C4-2B (cell line): Measurements from ENCODE around the gene EXOSC5.

ENCODE experiments used
- ZFX ChIP-seq: fragments of 450-650 bp; IDR thresholded peaks from 2 replicates; pipeline ENCODE4 v1.6.1; 2017
- TF ChIP-seq, protein P1 (sequence below): fragments of 450-650 bp; conservative IDR thresholded peaks from 2 replicates; pipeline ENCODE4 v1.5.1; 2017; ENCODE audit warnings: mild to moderate bottlenecking

DNA sequence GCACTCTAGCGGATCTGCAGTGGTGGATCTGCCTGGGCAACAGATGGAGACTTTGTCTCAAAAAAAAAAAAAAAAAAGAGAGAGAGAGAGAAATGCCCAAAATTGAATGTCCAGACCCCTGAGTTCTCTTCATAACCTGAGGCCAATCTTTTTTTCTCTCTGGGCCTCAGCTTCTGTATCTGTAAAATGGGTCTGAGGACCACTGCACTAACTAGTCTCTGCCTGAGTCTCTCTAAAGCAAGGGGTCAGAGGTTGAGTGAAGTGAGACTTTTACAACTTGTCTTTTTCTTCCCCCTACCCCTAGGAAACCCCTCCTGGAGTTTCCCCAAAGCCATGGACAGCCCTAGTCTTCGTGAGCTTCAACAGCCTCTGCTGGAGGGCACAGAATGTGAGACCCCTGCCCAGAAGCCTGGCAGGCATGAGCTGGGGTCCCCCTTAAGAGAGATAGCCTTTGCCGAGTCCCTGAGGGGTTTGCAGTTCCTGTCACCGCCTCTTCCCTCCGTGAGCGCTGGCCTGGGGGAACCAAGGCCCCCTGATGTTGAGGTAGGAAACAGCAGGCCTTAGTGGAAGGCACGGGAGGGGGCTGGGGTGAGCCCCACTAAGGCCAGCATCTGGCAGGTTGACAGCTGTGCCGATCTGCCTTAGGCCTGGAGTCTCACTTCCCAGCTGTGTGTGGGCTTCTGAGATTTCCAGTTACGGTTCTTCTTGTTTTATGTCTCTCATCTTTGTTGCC lies 19.0 kb downstream of the EXOSC5 start:
- TF ChIP-seq, protein P1, sequence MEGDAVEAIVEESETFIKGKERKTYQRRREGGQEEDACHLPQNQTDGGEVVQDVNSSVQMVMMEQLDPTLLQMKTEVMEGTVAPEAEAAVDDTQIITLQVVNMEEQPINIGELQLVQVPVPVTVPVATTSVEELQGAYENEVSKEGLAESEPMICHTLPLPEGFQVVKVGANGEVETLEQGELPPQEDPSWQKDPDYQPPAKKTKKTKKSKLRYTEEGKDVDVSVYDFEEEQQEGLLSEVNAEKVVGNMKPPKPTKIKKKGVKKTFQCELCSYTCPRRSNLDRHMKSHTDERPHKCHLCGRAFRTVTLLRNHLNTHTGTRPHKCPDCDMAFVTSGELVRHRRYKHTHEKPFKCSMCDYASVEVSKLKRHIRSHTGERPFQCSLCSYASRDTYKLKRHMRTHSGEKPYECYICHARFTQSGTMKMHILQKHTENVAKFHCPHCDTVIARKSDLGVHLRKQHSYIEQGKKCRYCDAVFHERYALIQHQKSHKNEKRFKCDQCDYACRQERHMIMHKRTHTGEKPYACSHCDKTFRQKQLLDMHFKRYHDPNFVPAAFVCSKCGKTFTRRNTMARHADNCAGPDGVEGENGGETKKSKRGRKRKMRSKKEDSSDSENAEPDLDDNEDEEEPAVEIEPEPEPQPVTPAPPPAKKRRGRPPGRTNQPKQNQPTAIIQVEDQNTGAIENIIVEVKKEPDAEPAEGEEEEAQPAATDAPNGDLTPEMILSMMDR: no peak
- TF ChIP-seq ZFX: no peak
